ENCODE results near the gene IGFBP7. TPM values are rescaled to one million over a fixed set of nuclear protein-coding genes. Genes with fewer than 3 reads are reported as not detected.
"Not testable (repeated sequence)": the region's sequence is repeated elsewhere in the genome, so short reads cannot be mapped to it uniquely, and the experiment has no call there.

The IGFBP7 gene
- total RNA-seq, 2 experiments from 2014 or later = 0.17 TPM; not detected in 1

DNA sequence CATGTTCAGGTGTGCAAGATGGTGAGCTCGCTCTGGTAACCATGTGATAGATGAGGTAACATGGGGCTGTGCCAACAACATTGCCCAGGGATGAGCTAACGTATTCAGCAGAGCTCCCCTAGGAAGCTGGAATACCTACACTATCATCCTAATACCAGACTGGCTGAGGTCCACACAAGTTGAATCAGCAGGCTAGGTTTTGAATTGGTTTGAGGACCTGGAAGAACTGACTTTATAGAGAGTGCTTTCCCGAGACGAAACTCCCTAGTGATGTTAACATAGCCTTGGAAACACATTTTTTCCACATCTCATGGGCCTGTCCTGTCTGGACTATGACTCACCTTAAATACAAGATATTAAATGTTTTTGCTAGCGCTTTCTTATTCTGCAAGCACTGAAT is 56.7 kb downstream of the IGFBP7 start:
- Mint-ChIP-seq H3K27me3 (ENCODE audit: low read depth) (peaks cover 24% of the 10 kb centered on the region), H3K9me3 (no peaks in the 10 kb centered on the region), H3K4me1 (ENCODE audit: low read depth) (no peaks in the 10 kb centered on the region), H3K36me3 (ENCODE audit: low read depth) (no peaks in the 10 kb centered on the region), H3K4me3 (no peak overlapping the region), H3K27ac (no peak overlapping the region)
- intact Hi-C loops (cut with micrococcal nuclease) = no loop called here
- no peak for DNase-seq
- CTCF ChIA-PET = no interaction called here

DNA sequence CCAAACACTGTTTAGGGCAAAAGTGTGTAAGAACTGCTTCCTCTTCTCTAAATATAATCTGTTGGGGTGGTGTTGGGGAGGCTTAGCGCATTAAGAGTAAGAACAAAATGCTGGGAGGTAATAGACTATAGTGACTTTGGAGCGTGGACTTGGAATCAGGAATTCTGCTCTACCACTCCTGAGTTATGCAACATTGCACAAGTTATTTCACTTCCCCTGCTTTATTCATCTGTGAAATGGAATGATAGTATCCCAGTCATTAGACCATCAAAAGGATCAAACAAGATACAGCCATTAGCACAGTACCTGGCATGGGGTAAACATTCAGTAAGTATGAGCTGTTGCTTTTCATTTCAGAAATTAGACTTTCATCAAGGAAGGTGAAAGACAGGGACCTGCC is 58.7 kb downstream of the IGFBP7 start:
- Mint-ChIP-seq H3K4me3 (no peak overlapping the region), H3K27me3 (ENCODE audit: low read depth) (peaks cover 14% of the 10 kb centered on the region), H3K9me3 (no peaks in the 10 kb centered on the region), H3K36me3 (ENCODE audit: low read depth) (no peaks in the 10 kb centered on the region), H3K27ac (no peak overlapping the region), H3K4me1 (ENCODE audit: low read depth) (no peaks in the 10 kb centered on the region)
- CTCF ChIA-PET = no interaction called here
- intact Hi-C loops (cut with micrococcal nuclease) = no loop called here
- no peak for DNase-seq

DNA sequence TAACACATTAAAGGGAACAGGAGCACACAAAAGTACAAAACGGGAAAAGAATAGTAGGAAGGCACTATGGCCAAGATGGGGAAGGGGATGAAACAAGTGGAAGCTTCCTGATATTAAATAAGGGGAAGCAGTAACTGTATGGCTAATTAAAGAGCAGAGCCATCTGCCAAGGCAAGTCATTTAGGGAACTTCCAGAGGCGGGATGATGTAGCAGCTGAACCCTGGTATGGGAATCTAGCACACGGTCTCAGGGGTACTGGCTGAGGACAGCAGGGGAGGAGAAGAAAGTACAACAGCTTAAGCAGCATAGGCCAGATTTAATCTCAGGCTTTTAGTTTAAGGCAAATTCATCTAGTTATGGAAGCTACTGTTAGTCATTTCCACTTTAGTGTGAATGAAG is 59.1 kb downstream of the IGFBP7 start:
- H3K4me3 Mint-ChIP-seq = no peak overlapping the region
- no peak for DNase-seq
- CTCF ChIA-PET = no interaction called here
- H3K36me3 Mint-ChIP-seq (ENCODE audit: low read depth) = no peaks in the 10 kb centered on the region
- no peaks in the 10 kb centered on the region for H3K9me3 Mint-ChIP-seq
- peaks cover 13% of the 10 kb centered on the region for H3K27me3 Mint-ChIP-seq (ENCODE audit: low read depth)
- H3K27ac Mint-ChIP-seq = no peak overlapping the region
- intact Hi-C loops (cut with micrococcal nuclease) = no loop called here
- no peaks in the 10 kb centered on the region for H3K4me1 Mint-ChIP-seq (ENCODE audit: low read depth)

DNA sequence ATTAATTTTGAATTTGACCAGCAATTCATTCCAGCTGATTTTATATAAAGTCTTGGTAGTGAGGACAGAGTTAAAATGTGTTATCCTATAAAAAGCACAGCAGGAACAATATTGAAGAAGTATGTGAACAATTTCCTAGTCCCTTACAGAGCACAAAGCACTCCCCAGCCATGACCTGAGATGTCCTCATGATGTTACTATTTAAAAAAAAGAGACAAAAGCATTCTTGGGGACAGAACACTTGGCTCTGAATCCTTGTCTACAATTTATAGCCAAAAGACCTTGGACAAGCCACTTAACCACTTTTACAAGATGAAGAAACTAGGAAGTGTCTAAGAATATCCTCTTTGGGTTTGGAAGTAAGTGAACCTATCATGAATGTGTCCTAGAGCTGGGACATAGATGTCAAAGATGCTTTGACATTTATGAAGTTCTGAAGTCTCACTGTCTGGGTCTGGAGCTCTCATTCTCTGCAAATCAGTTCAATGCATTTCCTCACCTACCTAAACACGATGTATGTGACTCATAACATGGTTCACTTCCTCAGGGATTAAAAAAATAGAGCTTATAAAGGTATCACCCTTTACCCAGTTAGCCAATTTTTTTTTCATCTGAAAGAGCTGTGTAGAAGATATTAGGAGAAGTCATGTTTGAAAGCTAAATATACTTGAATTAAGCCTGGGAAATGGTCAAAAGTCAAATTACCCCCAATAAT is 61.4 kb downstream of the IGFBP7 start:
- Mint-ChIP-seq H3K36me3 (ENCODE audit: low read depth) (no peaks in the 10 kb centered on the region), H3K27me3 (ENCODE audit: low read depth) (peaks cover 10% of the 10 kb centered on the region), H3K4me3 (no peak overlapping the region), H3K27ac (no peak overlapping the region), H3K9me3 (no peaks in the 10 kb centered on the region), H3K4me1 (ENCODE audit: low read depth) (no peaks in the 10 kb centered on the region)
- CTCF ChIA-PET = no interaction called here
- DNase-seq = no peak
- intact Hi-C loops (cut with micrococcal nuclease) = no loop called here

DNA sequence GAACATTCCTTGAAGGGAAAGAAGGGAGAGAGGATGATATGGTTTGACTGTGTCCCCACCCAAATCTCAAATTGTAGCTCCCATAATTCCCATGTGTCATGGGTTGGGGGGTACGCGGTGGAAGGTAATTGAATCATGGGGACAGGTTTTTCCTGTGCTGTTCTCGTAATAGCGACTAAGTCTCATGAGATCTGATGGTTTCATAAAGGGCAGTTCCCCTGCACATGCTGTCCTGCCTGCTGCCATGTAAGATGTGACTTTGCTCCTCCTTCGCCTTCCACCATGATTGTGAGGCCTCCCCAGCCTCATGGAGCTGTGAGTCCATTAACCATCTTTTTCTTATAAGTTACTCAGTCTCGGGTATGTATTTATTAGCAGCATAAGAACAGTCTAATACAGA is 63.1 kb downstream of the IGFBP7 start:
- H3K9me3 Mint-ChIP-seq; DNase-seq; intact Hi-C loops (cut with micrococcal nuclease); H3K36me3 Mint-ChIP-seq (ENCODE audit: low read depth); H3K27ac Mint-ChIP-seq; H3K4me3 Mint-ChIP-seq; H3K27me3 Mint-ChIP-seq (ENCODE audit: low read depth); H3K4me1 Mint-ChIP-seq (ENCODE audit: low read depth); CTCF ChIA-PET: not testable (repeated sequence)

DNA sequence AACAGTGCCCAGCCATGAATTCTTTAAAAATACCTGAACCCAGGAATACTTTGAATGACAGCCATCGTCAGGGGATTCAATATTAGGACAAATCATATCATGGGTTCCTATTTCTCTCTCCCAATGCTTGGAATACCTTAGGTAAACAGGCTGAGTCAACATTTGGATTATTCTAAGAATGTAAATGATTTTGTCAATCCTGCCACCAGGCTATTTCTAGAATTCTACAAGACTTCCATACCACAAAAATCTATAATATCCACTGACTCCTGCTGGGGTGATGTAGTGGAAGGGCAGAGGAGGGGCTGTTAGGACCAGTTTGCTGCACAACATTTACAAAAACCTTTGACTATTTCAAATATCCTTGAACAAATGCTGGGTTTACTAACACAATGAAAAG is 65.2 kb downstream of the IGFBP7 start:
- DNase-seq = no peak
- intact Hi-C loops (cut with micrococcal nuclease) = no loop called here
- CTCF ChIA-PET = interaction anchor here (0.7 kb wide), 1 partner anchor 195 kb away, joined by 3 read pairs; no protein-coding TSS in a partner anchor
- H3K27ac Mint-ChIP-seq = no peak overlapping the region
- no peaks in the 10 kb centered on the region for H3K4me1 Mint-ChIP-seq (ENCODE audit: low read depth)
- no peak overlapping the region for H3K4me3 Mint-ChIP-seq
- no peaks in the 10 kb centered on the region for H3K36me3 Mint-ChIP-seq (ENCODE audit: low read depth)
- peaks cover 10% of the 10 kb centered on the region for H3K27me3 Mint-ChIP-seq (ENCODE audit: low read depth)
- H3K9me3 Mint-ChIP-seq = no peaks in the 10 kb centered on the region

DNA sequence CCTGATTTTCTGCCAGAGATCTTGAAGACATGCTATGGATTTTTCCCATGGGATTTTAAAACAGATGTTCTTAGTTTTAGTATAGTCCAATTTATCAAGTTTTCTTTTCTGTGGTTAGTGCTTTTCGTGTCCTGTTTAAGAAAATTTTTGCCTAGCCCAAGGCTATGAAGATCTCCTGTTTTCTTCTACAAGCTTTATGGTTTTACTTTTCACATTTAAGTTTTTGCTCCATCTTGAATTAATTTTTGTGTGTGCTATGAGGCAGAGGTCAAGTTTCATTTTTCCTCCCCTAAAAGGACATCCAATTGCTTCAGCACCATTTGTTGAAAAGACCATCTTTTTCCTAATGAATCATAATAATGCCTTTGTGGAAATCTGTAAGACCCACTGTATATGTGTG is 65.9 kb downstream of the IGFBP7 start:
- CTCF ChIA-PET = interaction anchor here (0.6 kb wide), 1 partner anchor 118 kb away, joined by 3 read pairs; no protein-coding TSS in a partner anchor
- intact Hi-C loops (cut with micrococcal nuclease) = no loop called here
- DNase-seq = no peak
- Mint-ChIP-seq H3K9me3 (no peaks in the 10 kb centered on the region), H3K27me3 (ENCODE audit: low read depth) (peaks cover 12% of the 10 kb centered on the region), H3K36me3 (ENCODE audit: low read depth) (no peaks in the 10 kb centered on the region), H3K27ac (no peak overlapping the region), H3K4me1 (ENCODE audit: low read depth) (no peaks in the 10 kb centered on the region), H3K4me3 (no peak overlapping the region)

DNA sequence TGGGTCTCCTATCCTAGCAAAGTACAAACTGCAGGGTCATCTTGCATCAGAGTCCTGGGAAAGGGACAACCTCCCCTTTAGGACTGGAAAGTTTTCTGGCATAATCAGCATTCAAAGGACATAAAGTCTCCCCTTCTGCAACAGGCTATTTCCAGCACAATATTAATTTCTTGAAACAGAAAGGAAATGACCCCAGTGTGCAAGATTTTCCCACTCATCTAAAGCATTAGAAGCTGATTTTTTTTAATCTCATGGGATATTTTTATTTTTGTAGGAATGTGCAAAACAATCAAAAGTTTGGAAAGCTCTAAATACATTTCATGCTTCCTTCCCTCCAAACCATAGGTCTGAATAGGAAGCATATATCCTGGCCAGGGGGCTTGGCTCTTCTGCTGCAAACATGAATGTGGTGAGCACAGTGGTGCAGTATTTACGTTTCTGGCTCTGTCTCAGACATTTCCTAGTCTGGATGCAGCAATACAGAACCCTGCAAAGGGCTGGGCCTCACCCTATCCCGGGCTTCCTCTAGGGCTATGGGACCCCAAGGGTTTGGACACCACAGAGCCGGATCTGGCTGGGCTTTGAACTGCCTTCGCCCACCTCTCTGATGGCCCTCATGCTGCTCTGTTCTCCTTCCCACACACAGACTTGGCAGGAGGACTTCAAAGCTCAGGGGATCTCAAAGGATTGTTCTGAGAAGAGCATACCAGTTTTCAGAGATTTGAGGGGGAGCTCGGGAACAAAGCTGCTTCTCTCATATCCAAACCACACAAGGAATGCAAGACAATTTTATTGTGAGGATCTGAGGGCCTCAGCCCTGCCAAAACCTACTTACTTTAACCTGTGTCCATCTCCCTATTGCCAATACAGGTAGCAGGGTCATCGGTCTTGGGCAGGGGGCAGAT is 66.6 kb downstream of the IGFBP7 start:
- CTCF ChIA-PET = interaction anchor here (0.6 kb wide), 1 partner anchor 118 kb away, joined by 3 read pairs; no protein-coding TSS in a partner anchor
- peaks cover 17% of the 10 kb centered on the region for H3K27me3 Mint-ChIP-seq (ENCODE audit: low read depth)
- DNase-seq = no peak
- no peak overlapping the region for H3K4me3 Mint-ChIP-seq
- H3K4me1 Mint-ChIP-seq (ENCODE audit: low read depth) = no peaks in the 10 kb centered on the region
- no peaks in the 10 kb centered on the region for H3K9me3 Mint-ChIP-seq
- H3K27ac Mint-ChIP-seq = no peak overlapping the region
- no peaks in the 10 kb centered on the region for H3K36me3 Mint-ChIP-seq (ENCODE audit: low read depth)
- intact Hi-C loops (cut with micrococcal nuclease) = no loop called here

DNA sequence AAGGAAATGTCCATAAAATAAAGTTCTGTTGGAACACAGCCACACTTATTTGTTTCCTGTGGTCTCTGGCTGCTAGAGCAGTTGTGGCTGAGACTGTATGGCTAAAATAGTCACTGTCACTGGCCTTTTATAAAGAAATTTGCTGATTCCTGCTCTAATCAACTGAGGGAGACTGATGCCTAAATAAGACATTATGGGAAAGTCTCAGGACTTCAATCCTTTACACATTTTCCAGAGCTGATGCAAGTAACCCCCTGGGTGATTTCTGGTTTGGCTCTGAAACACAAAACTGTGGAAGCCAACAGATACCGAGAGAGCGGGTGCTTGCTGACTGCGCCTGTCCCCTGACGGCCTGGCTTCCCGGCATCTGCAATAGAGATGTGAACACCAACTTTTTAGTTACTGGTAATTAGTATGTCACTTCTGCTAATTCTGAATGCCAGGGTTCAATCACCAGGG is 67.4 kb downstream of the IGFBP7 start:
- H3K27me3 Mint-ChIP-seq (ENCODE audit: low read depth) = peaks cover 21% of the 10 kb centered on the region
- H3K9me3 Mint-ChIP-seq = no peaks in the 10 kb centered on the region

DNA sequence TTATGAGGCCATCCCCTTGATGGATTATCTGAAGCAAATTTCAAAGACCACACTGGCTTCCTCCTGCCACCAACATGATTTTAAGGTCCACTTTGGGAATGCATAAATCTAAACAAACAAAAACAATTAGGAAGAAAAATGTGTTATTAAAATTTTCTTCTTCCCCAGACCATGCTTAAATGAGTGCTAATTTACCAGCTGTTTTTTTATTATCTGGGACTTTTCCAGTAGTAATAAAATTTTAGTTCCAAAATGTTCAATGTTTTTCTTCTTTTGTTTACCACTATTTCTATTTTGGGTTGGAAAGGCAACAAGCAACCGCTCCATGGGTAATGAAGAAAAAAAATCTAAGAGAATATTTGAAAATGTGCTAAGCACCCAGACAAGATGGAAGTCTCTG is 69.2 kb downstream of the IGFBP7 start:
- no peak overlapping the region for H3K27ac Mint-ChIP-seq
- H3K27me3 Mint-ChIP-seq (ENCODE audit: low read depth) = peaks cover 20% of the 10 kb centered on the region
- H3K9me3 Mint-ChIP-seq = no peaks in the 10 kb centered on the region
- CTCF ChIA-PET = interaction anchor here (1.0 kb wide), 1 partner anchor 9 kb away, joined by 3 read pairs; no protein-coding TSS in a partner anchor
- no peak overlapping the region for H3K4me3 Mint-ChIP-seq
- intact Hi-C loops (cut with micrococcal nuclease) = no loop called here
- no peaks in the 10 kb centered on the region for H3K36me3 Mint-ChIP-seq (ENCODE audit: low read depth)
- DNase-seq = no peak
- H3K4me1 Mint-ChIP-seq (ENCODE audit: low read depth) = no peaks in the 10 kb centered on the region

More for the DNA sequence above, 67.4 kb downstream of the IGFBP7 start:
- intact Hi-C loops (cut with micrococcal nuclease) = no loop called here
- no peak for DNase-seq
- Mint-ChIP-seq H3K4me3 (no peak overlapping the region), H3K36me3 (ENCODE audit: low read depth) (no peaks in the 10 kb centered on the region), H3K27ac (no peak overlapping the region), H3K4me1 (ENCODE audit: low read depth) (no peaks in the 10 kb centered on the region)
- CTCF ChIA-PET = interaction anchor here (0.6 kb wide), 2 partner anchors 44 to 160 kb away, joined by 3 read pairs; no protein-coding TSS in a partner anchor

DNA sequence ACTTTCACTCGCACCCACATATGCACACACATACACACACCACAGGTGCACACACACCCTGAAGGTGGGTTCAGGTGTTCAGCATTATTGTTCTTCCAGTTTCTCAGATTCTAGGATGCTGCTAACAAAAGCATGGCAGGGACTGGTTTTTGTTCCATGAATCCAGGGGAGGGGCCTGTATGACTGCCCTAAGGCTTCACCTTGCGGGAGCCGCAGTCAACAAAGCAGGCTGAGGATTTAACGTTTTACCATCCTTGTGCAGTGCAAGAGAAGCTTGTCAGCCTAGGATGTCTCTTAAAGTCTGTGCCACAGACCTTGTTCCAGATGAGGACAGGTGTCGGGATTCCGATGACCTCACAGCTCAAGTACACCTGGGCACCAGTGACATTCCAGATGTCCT is 69.7 kb downstream of the IGFBP7 start:
- Mint-ChIP-seq H3K4me1 (ENCODE audit: low read depth) (no peaks in the 10 kb centered on the region), H3K9me3 (no peaks in the 10 kb centered on the region), H3K27me3 (ENCODE audit: low read depth) (peaks cover 17% of the 10 kb centered on the region), H3K4me3 (no peak overlapping the region), H3K27ac (no peak overlapping the region), H3K36me3 (ENCODE audit: low read depth) (no peaks in the 10 kb centered on the region)
- DNase-seq = no peak
- CTCF ChIA-PET = interaction anchor here (1.0 kb wide), 1 partner anchor 8 kb away, joined by 3 read pairs; no protein-coding TSS in a partner anchor
- intact Hi-C loops (cut with micrococcal nuclease) = no loop called here

DNA sequence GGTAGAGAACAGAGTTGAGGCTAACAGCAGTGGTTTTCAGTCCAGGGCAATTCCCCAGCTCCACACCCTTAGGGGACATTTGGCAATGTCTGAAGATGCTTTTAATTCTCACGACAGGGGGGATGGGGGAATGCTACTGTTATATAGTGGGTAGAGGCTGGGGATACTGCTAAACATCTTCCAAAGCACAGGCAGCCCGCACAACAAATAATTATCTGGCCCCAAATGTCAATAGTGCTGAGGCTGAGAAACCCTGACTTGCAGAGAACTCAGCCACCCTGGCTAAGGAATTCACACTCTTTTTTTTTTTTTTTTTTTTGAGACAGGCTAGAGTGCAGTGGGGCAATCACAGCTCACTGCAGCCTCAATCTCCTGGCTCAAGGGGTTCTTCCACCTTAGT is 70.8 kb downstream of the IGFBP7 start:
- Mint-ChIP-seq H3K4me3 (no peak overlapping the region), H3K27ac (no peak overlapping the region), H3K36me3 (ENCODE audit: low read depth) (no peaks in the 10 kb centered on the region), H3K9me3 (no peaks in the 10 kb centered on the region), H3K4me1 (ENCODE audit: low read depth) (no peaks in the 10 kb centered on the region), H3K27me3 (ENCODE audit: low read depth) (peaks cover 17% of the 10 kb centered on the region)
- no peak for DNase-seq
- CTCF ChIA-PET = no interaction called here
- intact Hi-C loops (cut with micrococcal nuclease) = no loop called here
